ENCODE measurements around the gene LMF2. TPM values are rescaled to one million over a fixed set of nuclear protein-coding genes. Genes with fewer than 3 reads are reported as not detected.

Gene LMF2
- total RNA-seq, 1 donor from 2014 or later: 66.2 TPM

DNA sequence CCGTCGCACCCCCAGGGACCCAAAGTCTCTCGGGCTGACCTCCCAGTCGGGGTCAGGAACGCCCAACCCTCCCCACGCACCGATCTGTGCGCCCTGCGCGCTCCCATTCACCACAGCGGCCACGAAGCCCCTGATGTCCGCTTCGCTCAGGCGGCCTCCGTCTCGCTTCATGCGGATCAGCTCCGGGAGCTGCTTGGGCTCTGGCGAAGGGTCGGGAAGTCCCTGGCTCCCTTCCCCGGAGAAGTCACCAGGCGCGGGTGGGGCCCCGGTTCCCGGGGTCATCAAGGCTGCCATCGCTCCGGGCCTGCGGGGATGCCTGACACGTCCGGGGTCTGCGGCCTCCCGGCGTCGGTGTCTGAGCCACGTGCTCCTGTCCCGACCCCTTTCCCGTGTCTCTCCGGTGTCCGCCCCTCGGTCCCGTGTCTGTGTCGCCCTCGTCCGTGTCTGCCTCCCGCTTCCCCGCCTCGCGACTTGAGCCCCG lies 22.0 kb upstream of the LMF2 start:
- Mint-ChIP-seq H3K27me3 (ENCODE audit: low read depth) (peaks cover 38% of the 10 kb centered on the region), H3K4me3 (peak overlapping the region; percentile 13)
- DNase-seq (ENCODE audit: low spot score in 2 of 2, unreplicated experiment in 2 of 2): no peak

DNA sequence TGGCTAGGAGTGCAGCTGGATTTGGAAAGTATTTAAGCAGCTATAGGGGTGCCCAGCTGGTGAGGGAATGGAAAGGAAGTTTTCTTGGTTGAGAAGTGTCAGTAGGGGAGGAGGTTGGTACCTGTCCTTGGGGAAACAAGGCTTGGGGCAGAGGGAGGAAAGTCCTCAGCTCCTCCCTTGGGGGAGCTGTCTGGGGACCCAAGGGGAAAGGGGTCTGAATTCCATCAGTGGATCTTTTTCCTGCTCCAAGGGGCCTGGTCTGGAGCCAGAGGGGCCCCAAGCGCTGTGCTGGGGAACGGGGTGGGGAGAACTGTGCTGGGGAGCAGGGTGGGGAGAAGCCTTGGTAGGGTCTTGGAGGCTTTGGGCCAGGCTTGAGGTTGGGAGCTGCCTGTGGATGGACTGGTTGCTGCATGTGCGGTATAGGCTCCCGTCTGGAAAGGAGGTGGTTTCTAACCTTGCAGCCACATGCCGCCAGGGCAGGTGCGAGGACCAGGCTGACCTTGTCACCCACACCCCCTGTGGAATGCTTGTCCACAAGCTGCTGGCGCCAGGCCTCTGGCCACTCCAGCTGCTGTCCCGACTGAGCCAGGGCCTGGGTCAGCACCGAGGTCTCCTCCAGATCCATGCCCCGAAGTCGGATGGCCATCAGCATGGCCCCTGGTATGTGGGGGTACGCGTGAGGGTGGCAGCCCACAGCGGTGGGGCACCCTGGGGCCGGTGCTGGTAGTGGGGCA lies 21.3 kb upstream of the LMF2 start:
- H3K27me3 Mint-ChIP-seq (ENCODE audit: low read depth): peaks cover 38% of the 10 kb centered on the region
- H3K4me3 Mint-ChIP-seq: peak overlapping the region; percentile 62

More for the DNA sequence above, 22.0 kb upstream of the LMF2 start:
- Mint-ChIP-seq H3K4me1 (peaks cover 35% of the 10 kb centered on the region), H3K27ac (no peak overlapping the region), H3K9me3 (no peaks in the 10 kb centered on the region), H3K36me3 (no peaks in the 10 kb centered on the region)
- TF ChIP-seq, protein P1, sequence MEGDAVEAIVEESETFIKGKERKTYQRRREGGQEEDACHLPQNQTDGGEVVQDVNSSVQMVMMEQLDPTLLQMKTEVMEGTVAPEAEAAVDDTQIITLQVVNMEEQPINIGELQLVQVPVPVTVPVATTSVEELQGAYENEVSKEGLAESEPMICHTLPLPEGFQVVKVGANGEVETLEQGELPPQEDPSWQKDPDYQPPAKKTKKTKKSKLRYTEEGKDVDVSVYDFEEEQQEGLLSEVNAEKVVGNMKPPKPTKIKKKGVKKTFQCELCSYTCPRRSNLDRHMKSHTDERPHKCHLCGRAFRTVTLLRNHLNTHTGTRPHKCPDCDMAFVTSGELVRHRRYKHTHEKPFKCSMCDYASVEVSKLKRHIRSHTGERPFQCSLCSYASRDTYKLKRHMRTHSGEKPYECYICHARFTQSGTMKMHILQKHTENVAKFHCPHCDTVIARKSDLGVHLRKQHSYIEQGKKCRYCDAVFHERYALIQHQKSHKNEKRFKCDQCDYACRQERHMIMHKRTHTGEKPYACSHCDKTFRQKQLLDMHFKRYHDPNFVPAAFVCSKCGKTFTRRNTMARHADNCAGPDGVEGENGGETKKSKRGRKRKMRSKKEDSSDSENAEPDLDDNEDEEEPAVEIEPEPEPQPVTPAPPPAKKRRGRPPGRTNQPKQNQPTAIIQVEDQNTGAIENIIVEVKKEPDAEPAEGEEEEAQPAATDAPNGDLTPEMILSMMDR (IDR thresholded peaks at IDR 0.05; ENCODE audit: unreplicated experiment): no peak

DNA sequence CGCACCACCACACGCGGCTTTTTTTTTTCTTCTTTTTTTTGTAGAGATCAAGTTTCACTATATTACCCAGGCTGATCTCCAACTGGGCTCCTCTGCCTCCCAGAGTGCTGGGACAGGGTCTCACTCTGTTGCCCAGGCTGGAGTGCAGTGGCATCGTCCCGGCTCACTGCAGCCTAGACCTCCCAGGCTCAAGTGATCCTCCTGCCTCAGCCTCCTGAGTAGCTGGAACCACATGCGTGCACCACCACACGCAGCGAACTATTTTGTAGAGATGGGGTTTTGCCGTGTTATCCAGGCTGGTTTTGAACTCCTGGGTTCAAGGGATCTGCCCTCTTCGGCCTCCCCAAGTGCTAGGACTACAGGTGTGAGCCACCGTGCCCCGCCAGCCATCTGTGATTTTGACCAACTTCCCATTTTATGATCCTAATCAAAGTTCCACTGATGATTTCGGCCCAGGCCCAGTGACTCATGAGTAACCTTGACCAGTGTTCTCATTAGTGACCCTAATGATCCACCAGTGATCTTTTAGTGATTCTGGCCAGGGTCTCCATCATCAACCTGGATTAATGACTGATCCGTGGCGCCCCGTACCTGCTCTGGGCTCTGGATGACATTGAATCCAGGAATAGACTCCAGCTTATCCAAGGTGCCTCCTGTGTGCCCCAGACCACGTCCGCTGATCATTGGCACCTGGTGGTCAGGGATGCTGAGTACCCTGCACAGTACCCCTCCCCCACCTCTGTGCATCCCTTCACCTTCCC lies 20.6 kb upstream of the LMF2 start:
- no peak for DNase-seq (ENCODE audit: low spot score in 2 of 2, unreplicated experiment in 2 of 2)
- Mint-ChIP-seq H3K36me3 (no peaks in the 10 kb centered on the region), H3K27me3 (ENCODE audit: low read depth) (peaks cover 35% of the 10 kb centered on the region), H3K4me3 (peak overlapping the region; percentile 62), H3K27ac (no peak overlapping the region), H3K4me1 (peaks cover 23% of the 10 kb centered on the region), H3K9me3 (no peaks in the 10 kb centered on the region)
- TF ChIP-seq, protein P1 (IDR thresholded peaks at IDR 0.05; ENCODE audit: unreplicated experiment): no peak

More for the DNA sequence above, 21.3 kb upstream of the LMF2 start:
- H3K36me3 Mint-ChIP-seq: no peaks in the 10 kb centered on the region
- peaks cover 30% of the 10 kb centered on the region for H3K4me1 Mint-ChIP-seq
- H3K9me3 Mint-ChIP-seq: no peaks in the 10 kb centered on the region
- no peak overlapping the region for H3K27ac Mint-ChIP-seq
- no peak for DNase-seq (ENCODE audit: low spot score in 2 of 2, unreplicated experiment in 2 of 2)
- TF ChIP-seq, protein P1 (IDR thresholded peaks at IDR 0.05; ENCODE audit: unreplicated experiment): no peak

DNA sequence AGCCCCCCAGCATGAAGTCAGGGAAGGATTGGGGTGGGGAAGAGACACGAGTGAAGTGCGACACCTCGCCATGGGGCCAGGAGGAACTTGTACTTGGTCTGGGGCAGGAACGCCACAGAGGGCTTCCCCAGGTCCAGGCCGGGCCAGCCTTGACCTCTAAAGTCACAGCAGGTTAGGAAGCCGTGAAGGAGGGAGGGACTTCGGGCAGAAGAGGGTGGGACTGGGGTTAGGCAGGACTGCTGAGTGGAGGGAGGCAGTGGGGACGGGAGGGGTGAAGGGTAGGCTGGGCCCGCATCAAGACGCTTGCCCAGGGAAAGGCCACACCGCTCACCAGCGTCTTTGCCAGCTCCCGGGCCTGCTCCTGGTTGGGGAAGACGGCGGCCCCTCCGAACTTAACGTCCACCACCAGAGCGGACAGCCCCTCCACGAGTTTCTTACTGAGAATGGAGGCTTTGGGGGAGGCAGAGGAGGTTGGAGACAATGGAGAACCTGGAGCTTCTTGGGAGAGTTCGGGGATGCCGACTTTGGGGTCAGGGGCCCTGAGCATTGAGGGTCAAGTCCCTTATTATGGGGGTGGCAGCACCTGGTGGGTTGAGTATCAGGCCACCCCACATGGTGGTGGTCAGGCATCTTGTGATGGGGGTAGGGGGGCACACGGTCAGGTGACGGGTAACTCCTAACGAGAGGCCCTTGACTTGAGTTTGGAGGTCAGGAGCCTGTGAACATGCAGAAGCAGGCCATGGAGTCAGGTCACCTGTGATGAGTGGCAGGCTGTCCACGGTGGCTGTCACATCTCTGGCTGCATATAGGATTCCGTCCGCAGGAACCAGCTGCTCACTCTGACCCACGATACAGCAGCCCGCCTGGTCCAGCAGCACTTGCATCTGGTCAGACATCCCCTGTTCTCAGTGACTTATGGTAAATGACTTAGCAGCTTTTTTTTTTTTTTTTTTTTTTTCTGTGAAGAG lies 19.6 kb upstream of the LMF2 start:
- DNase-seq (ENCODE audit: low spot score in 2 of 2, unreplicated experiment in 2 of 2): no peak
- Mint-ChIP-seq H3K27me3 (ENCODE audit: low read depth) (peaks cover 30% of the 10 kb centered on the region), H3K4me3 (peak overlapping the region; percentile 62), H3K4me1 (peaks cover 16% of the 10 kb centered on the region), H3K36me3 (no peaks in the 10 kb centered on the region), H3K27ac (peak overlapping the region; percentile 67), H3K9me3 (no peaks in the 10 kb centered on the region)
- TF ChIP-seq, protein P1 (IDR thresholded peaks at IDR 0.05; ENCODE audit: unreplicated experiment): no peak

Data from mesothelial cell of epicardium (in vitro differentiated cells).